ENCODE measurements around the gene VAMP7. TPM values are rescaled to one million over a fixed set of nuclear protein-coding genes. Genes with fewer than 3 reads are reported as not detected.

VAMP7 gene
- total RNA-seq, 1 experiment from 2014 or later: 31.5 TPM

DNA sequence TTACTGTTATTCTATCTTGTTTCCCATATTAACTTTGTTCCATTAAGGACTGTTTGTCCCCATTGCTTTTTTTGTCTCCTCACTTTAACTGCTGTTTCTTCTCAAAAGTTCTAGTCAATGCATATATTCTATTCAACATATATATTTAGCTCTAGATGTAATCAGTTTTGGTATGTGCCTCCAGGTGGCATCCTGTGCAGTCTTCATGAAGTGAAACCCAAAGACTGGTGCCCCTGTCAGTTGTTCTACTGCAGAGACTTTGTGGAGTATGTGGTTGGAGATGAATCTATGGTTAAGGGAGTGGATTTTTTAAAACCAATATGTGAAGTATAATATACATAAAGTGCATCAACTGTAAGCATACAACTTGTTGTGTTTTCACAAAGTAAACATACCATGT lies 57.0 kb downstream of the VAMP7 start:
- peaks cover 9% of the 10 kb centered on the region for H3K9me3 Mint-ChIP-seq (ENCODE audit: unreplicated experiment)
- H3K36me3 ChIP-seq (ENCODE audit: control insufficient read depth, insufficient read depth, low read length): no peaks in the 10 kb centered on the region
- POLR2A ChIA-PET: no interaction called here
- no TSS peak for BruUV-seq (replicated peaks)
- H3K4me1 ChIP-seq: no peaks in the 10 kb centered on the region
- TF ChIP-seq, protein P1, sequence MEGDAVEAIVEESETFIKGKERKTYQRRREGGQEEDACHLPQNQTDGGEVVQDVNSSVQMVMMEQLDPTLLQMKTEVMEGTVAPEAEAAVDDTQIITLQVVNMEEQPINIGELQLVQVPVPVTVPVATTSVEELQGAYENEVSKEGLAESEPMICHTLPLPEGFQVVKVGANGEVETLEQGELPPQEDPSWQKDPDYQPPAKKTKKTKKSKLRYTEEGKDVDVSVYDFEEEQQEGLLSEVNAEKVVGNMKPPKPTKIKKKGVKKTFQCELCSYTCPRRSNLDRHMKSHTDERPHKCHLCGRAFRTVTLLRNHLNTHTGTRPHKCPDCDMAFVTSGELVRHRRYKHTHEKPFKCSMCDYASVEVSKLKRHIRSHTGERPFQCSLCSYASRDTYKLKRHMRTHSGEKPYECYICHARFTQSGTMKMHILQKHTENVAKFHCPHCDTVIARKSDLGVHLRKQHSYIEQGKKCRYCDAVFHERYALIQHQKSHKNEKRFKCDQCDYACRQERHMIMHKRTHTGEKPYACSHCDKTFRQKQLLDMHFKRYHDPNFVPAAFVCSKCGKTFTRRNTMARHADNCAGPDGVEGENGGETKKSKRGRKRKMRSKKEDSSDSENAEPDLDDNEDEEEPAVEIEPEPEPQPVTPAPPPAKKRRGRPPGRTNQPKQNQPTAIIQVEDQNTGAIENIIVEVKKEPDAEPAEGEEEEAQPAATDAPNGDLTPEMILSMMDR (IDR thresholded peaks at IDR 0.05; ENCODE audit: insufficient read depth in 1 of 2, low read depth in 1 of 2, low read length in 1 of 2, severe bottlenecking in 1 of 2, unreplicated experiment in 1 of 2): no peak
- no peaks in the 10 kb centered on the region for H3K4me1 Mint-ChIP-seq (ENCODE audit: low read depth, unreplicated experiment)
- no peak overlapping the region for H3K27ac Mint-ChIP-seq (ENCODE audit: unreplicated experiment)
- intact Hi-C loops (cut with micrococcal nuclease; ENCODE audit: unreplicated experiment): no loop called here
- H3K36me3 Mint-ChIP-seq (ENCODE audit: insufficient read depth, unreplicated experiment): peaks cover 7% of the 10 kb centered on the region
- no peaks in the 10 kb centered on the region for H3K9me3 ChIP-seq
- CTCF ChIA-PET: no interaction called here
- H3K27me3 ChIP-seq (replicated peaks; ENCODE audit: control insufficient read depth, insufficient read depth, low read length): no peaks in the 10 kb centered on the region
- no peak for DNase-seq
- H3K4me3 Mint-ChIP-seq (ENCODE audit: unreplicated experiment): no peak overlapping the region
- no peak overlapping the region for H3K4me3 ChIP-seq (ENCODE audit: low read depth, low read length)
- H3K27me3 Mint-ChIP-seq (ENCODE audit: insufficient read depth, unreplicated experiment): no peaks in the 10 kb centered on the region

- Histone ChIP-seq H3K4me1 (no peaks in the 10 kb centered on the region), H3K27me3 (replicated peaks; ENCODE audit: control insufficient read depth, insufficient read depth, low read length) (no peaks in the 10 kb centered on the region), H3K36me3 (ENCODE audit: control insufficient read depth, insufficient read depth, low read length) (no peaks in the 10 kb centered on the region), H3K9me3 (no peaks in the 10 kb centered on the region), H3K4me3 (ENCODE audit: low read depth, low read length) (no peak overlapping the region)
- POLR2A ChIA-PET: no interaction called here
- H3K4me1 Mint-ChIP-seq (ENCODE audit: low read depth, unreplicated experiment): no peaks in the 10 kb centered on the region
- TF ChIP-seq, protein P1 (IDR thresholded peaks at IDR 0.05; ENCODE audit: insufficient read depth in 1 of 2, low read depth in 1 of 2, low read length in 1 of 2, severe bottlenecking in 1 of 2, unreplicated experiment in 1 of 2): no peak
- no peak overlapping the region for H3K27ac Mint-ChIP-seq (ENCODE audit: unreplicated experiment)
- CTCF ChIA-PET: no interaction called here
- no TSS peak for BruUV-seq (replicated peaks)
- no peaks in the 10 kb centered on the region for H3K9me3 Mint-ChIP-seq (ENCODE audit: unreplicated experiment)
- intact Hi-C loops (cut with micrococcal nuclease; ENCODE audit: unreplicated experiment): no loop called here
- H3K27me3 Mint-ChIP-seq (ENCODE audit: insufficient read depth, unreplicated experiment): no peaks in the 10 kb centered on the region
- no peak for DNase-seq
- peaks cover 7% of the 10 kb centered on the region for H3K36me3 Mint-ChIP-seq (ENCODE audit: insufficient read depth, unreplicated experiment)
- no peak overlapping the region for H3K4me3 Mint-ChIP-seq (ENCODE audit: unreplicated experiment)
Observed at GRCh38 chrX:155949098-155949497, 68.0 kb downstream of the VAMP7 start.

DNA sequence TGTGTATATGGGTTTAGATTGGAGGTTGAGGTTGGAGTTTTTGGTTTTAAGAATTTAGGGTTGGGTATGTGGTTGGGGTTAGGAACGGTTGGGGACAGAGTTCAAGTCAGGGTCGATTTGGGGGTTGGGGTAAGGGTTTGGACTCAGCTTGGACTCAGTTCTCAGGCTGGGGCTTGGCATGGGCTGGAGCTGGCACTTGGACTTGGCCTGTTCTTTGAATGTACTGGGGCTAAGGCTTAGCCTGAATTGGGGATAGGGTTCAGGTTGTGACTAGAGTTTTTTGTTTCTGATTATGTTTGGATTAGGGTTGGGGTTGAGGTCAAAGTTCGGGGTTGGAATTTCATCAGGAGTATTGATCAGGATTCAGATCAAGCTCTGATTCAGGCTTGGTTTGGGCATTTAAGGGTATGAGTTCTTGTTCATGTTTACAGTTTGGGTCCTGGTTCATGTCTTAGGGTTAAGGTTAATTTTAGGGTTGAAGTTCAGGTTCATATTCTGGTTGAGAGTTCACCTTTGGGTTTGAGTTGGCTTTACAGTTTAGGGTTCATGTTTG lies 70.2 kb downstream of the VAMP7 start:
- TF ChIP-seq, protein P1 (IDR thresholded peaks at IDR 0.05; ENCODE audit: insufficient read depth in 1 of 2, low read depth in 1 of 2, low read length in 1 of 2, severe bottlenecking in 1 of 2, unreplicated experiment in 1 of 2): no peak
- no TSS peak for BruUV-seq (replicated peaks)

More for the DNA sequence above, 70.2 kb downstream of the VAMP7 start:
- H3K4me1 ChIP-seq: no peaks in the 10 kb centered on the region
- H3K27me3 ChIP-seq (replicated peaks; ENCODE audit: control insufficient read depth, insufficient read depth, low read length): no peaks in the 10 kb centered on the region
- H3K27me3 Mint-ChIP-seq (ENCODE audit: insufficient read depth, unreplicated experiment): no peaks in the 10 kb centered on the region
- POLR2A ChIA-PET: no interaction called here
- no peak overlapping the region for H3K27ac Mint-ChIP-seq (ENCODE audit: unreplicated experiment)
- no peak overlapping the region for H3K4me3 ChIP-seq (ENCODE audit: low read depth, low read length)
- no peaks in the 10 kb centered on the region for H3K4me1 Mint-ChIP-seq (ENCODE audit: low read depth, unreplicated experiment)
- DNase-seq: no peak
- H3K4me3 Mint-ChIP-seq (ENCODE audit: unreplicated experiment): no peak overlapping the region
- H3K36me3 Mint-ChIP-seq (ENCODE audit: insufficient read depth, unreplicated experiment): no peaks in the 10 kb centered on the region
- no peaks in the 10 kb centered on the region for H3K9me3 ChIP-seq
- intact Hi-C loops (cut with micrococcal nuclease; ENCODE audit: unreplicated experiment): no loop called here
- no peaks in the 10 kb centered on the region for H3K9me3 Mint-ChIP-seq (ENCODE audit: unreplicated experiment)
- H3K36me3 ChIP-seq (ENCODE audit: control insufficient read depth, insufficient read depth, low read length): no peaks in the 10 kb centered on the region
- CTCF ChIA-PET: no interaction called here

All from Caco-2 (cell line).